Type B pancreatic cell (in vitro differentiated cells): Measurements from ENCODE around the gene NSD1. TPM values are rescaled to one million over a fixed set of nuclear protein-coding genes. Genes with fewer than 3 reads are reported as not detected.

ENCODE experiments used
- DNase-seq: peaks from one replicate; pipeline ENCODE4 v3.0.0; 2021; ENCODE audit warnings: mixed read lengths; ENCODE audit not compliant: unreplicated experiment; ENCODE audit errors: extremely low spot score
- H3K27ac Mint-ChIP-seq: 2 replicates; pipeline ENCODE4 v1.8.0; 2021; ENCODE audit warnings: mild to moderate bottlenecking, mixed read lengths
- H3K27me3 Mint-ChIP-seq: 2 replicates; pipeline ENCODE4 v1.8.0; 2021; ENCODE audit warnings: mixed read lengths
- H3K36me3 Mint-ChIP-seq: 2 replicates; pipeline ENCODE4 v1.8.0; 2021; ENCODE audit warnings: mixed read lengths
- H3K4me1 Mint-ChIP-seq: one replicate; pipeline ENCODE4 v1.8.0; 2021; ENCODE audit warnings: mixed read lengths; ENCODE audit not compliant: unreplicated experiment
- H3K4me3 Mint-ChIP-seq: 2 replicates; pipeline ENCODE4 v1.8.0; 2021; ENCODE audit warnings: mild to moderate bottlenecking, mixed read lengths
- H3K9me3 Mint-ChIP-seq: 2 replicates; pipeline ENCODE4 v1.8.0; 2021; ENCODE audit warnings: mixed read lengths
- CTCF ChIP-seq: fragments of 200-600 bp; sonication (generic); conservative IDR thresholded peaks from 2 replicates; pipeline ENCODE4 v1.5.0; 2021; ENCODE audit warnings: antibody characterized with exemption, mild to moderate bottlenecking
- total RNA-seq: library from RNA; stranded (reverse); gene quantifications from 2 replicates; pipeline ENCODE4 v1.2.1, GENCODE V29; 2021; ENCODE audit warnings: low replicate concordance

NSD1 gene
- total RNA-seq, 1 donor from 2014 or later = 115 TPM

GRCh38 chr5:177291735-177292134 lies 158.2 kb downstream of the NSD1 start:
- no peaks in the 10 kb centered on the region for H3K27me3 Mint-ChIP-seq
- H3K36me3 Mint-ChIP-seq = peaks cover 28% of the 10 kb centered on the region
- no peaks in the 10 kb centered on the region for H3K9me3 Mint-ChIP-seq
- no peak for DNase-seq
- peaks cover 2% of the 10 kb centered on the region for H3K4me1 Mint-ChIP-seq
- no peak overlapping the region for H3K27ac Mint-ChIP-seq
- no peak overlapping the region for H3K4me3 Mint-ChIP-seq
- no peak for TF ChIP-seq CTCF

DNA sequence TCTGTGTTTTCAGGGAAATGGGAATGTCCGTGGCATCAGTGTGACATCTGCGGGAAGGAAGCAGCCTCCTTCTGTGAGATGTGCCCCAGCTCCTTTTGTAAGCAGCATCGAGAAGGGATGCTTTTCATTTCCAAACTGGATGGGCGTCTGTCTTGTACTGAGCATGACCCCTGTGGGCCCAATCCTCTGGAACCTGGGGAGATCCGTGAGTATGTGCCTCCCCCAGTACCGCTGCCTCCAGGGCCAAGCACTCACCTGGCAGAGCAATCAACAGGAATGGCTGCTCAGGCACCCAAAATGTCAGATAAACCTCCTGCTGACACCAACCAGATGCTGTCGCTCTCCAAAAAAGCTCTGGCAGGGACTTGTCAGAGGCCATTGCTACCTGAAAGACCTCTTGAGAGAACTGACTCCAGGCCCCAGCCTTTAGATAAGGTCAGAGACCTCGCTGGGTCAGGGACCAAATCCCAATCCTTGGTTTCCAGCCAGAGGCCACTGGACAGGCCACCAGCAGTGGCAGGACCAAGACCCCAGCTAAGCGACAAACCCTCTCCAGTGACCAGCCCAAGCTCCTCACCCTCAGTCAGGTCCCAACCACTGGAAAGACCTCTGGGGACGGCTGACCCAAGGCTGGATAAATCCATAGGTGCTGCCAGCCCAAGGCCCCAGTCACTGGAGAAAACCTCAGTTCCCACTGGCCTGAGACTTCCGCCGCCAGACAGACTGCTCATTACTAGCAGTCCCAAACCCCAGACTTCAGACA lies 160.4 kb downstream of the NSD1 start:
- Mint-ChIP-seq H3K27ac (peak overlapping the region; percentile 36), H3K9me3 (no peaks in the 10 kb centered on the region), H3K4me1 (peaks cover 19% of the 10 kb centered on the region), H3K27me3 (no peaks in the 10 kb centered on the region), H3K4me3 (no peak overlapping the region), H3K36me3 (peaks cover 26% of the 10 kb centered on the region)
- DNase-seq = no peak
- TF ChIP-seq CTCF = no peak

GRCh38 chr5:177294632-177295031 lies 161.1 kb downstream of the NSD1 start:
- H3K27me3 Mint-ChIP-seq = no peaks in the 10 kb centered on the region
- no peaks in the 10 kb centered on the region for H3K9me3 Mint-ChIP-seq
- no peak for TF ChIP-seq CTCF
- no peak overlapping the region for H3K27ac Mint-ChIP-seq
- peaks cover 22% of the 10 kb centered on the region for H3K36me3 Mint-ChIP-seq
- DNase-seq = peak; percentile 49
- H3K4me1 Mint-ChIP-seq = peaks cover 25% of the 10 kb centered on the region
- H3K4me3 Mint-ChIP-seq = no peak overlapping the region

GRCh38 chr5:177295924-177296323 lies 162.4 kb downstream of the NSD1 start:
- no peaks in the 10 kb centered on the region for H3K9me3 Mint-ChIP-seq
- no peak for TF ChIP-seq CTCF
- peaks cover 21% of the 10 kb centered on the region for H3K36me3 Mint-ChIP-seq
- peak; percentile 54 for DNase-seq
- H3K4me1 Mint-ChIP-seq = peaks cover 37% of the 10 kb centered on the region
- H3K27me3 Mint-ChIP-seq = no peaks in the 10 kb centered on the region
- no peak overlapping the region for H3K4me3 Mint-ChIP-seq
- H3K27ac Mint-ChIP-seq = peak overlapping the region; percentile 39

GRCh38 chr5:177296581-177296980 lies 163.0 kb downstream of the NSD1 start:
- Mint-ChIP-seq H3K4me1 (peaks cover 43% of the 10 kb centered on the region), H3K36me3 (peaks cover 21% of the 10 kb centered on the region), H3K4me3 (no peak overlapping the region), H3K27me3 (no peaks in the 10 kb centered on the region), H3K9me3 (no peaks in the 10 kb centered on the region), H3K27ac (peak overlapping the region; percentile 46)
- no peak for TF ChIP-seq CTCF
- DNase-seq = peak; percentile 42
